NCI-H345 (cell line): ENCODE measurements around the gene OPCML.

Source experiments
- DNase-seq: peaks from one replicate; lab custom pipeline; 2025; lab: John Stamatoyannopoulos, UW

OPCML gene

GRCh38 chr11:133531971-133532651 lies at the start of gene OPCML:
TSS of gene OPCML (minus strand) at chr11:133532501.
- DNase-seq: peak; percentile 22

GRCh38 chr11:133581091-133581490 lies 48.8 kb upstream of the OPCML start:
- DNase-seq: no peak

GRCh38 chr11:133579165-133580031 lies 47.1 kb upstream of the OPCML start:
- DNase-seq: no peak

- no peak for DNase-seq
These were observed 45.1 kb upstream of the OPCML start for GRCh38 chr11:133577403-133577802.

GRCh38 chr11:133576351-133576750 lies 44.0 kb upstream of the OPCML start:
- DNase-seq: no peak

GRCh38 chr11:133573081-133573480 lies 40.8 kb upstream of the OPCML start:
- no peak for DNase-seq

- DNase-seq: no peak
These were observed 38.1 kb upstream of the OPCML start for GRCh38 chr11:133570376-133570775.

GRCh38 chr11:133563505-133564025 lies 31.3 kb upstream of the OPCML start:
- peak; percentile 30 for DNase-seq

- no peak for DNase-seq
These were observed 28.2 kb upstream of the OPCML start for GRCh38 chr11:133560472-133560855.

- no peak for DNase-seq
These were observed 27.7 kb upstream of the OPCML start for GRCh38 chr11:133559833-133560471.

GRCh38 chr11:133559382-133559781 lies 27.1 kb upstream of the OPCML start:
- DNase-seq: peak; percentile 7

- DNase-seq: no peak
These were observed 22.7 kb upstream of the OPCML start for GRCh38 chr11:133555034-133555433.

- DNase-seq: no peak
These were observed 21.8 kb upstream of the OPCML start for GRCh38 chr11:133553885-133554740.

- DNase-seq: no peak
These were observed 20.6 kb upstream of the OPCML start for GRCh38 chr11:133552938-133553337.

- no peak for DNase-seq
These were observed 18.8 kb upstream of the OPCML start for GRCh38 chr11:133551064-133551463.

- no peak for DNase-seq
These were observed 17.5 kb upstream of the OPCML start for GRCh38 chr11:133549826-133550225.

- no peak for DNase-seq
These were observed 16.3 kb upstream of the OPCML start for GRCh38 chr11:133548641-133549040.

GRCh38 chr11:133547808-133548494 lies 15.7 kb upstream of the OPCML start:
- no peak for DNase-seq

GRCh38 chr11:133545199-133545803 lies 13.0 kb upstream of the OPCML start:
- no peak for DNase-seq

- DNase-seq: no peak
These were observed 9.4 kb upstream of the OPCML start for GRCh38 chr11:133541720-133542095.
